Activated CD4-positive, alpha-beta memory T cell treated with anti-CD3 and anti-CD28 coated beads, Interleukin-2, amount 10 ng/mL, durations not matched to agents 7 days and 5 days (primary cell): Measurements from ENCODE around the gene AHI1. TPM values are rescaled to one million over a fixed set of nuclear protein-coding genes. Genes with fewer than 3 reads are reported as not detected.
"Not testable (repeated sequence)": the region's sequence is repeated elsewhere in the genome, so short reads cannot be mapped to it uniquely, and the experiment has no call there.

Experiments used
- CTCF ChIA-PET: fragments of 350-600 bp; sonication (Branson Sonifier 250); formaldehyde crosslinking; loops from one replicate; lab custom pipeline; 2021; ENCODE audit warnings: antibody characterized with exemption, inconsistent platforms; lab: Charles Lee
- POLR2A ChIA-PET: fragments of 350-600 bp; sonication (Branson Sonifier 250); formaldehyde crosslinking; loops from one replicate; lab custom pipeline; 2021; ENCODE audit warnings: antibody characterized with exemption; lab: Charles Lee
- DNase-seq: peaks from one replicate; pipeline ENCODE4 v3.0.0-alpha.2; 2020
- H3K27ac Mint-ChIP-seq: one replicate; pipeline ENCODE4 v1.8.0; 2021; ENCODE audit warnings: mild to moderate bottlenecking, mixed read lengths
- H3K27me3 Mint-ChIP-seq: one replicate; pipeline ENCODE4 v1.8.0; 2021; ENCODE audit warnings: mixed read lengths
- H3K36me3 Mint-ChIP-seq: one replicate; pipeline ENCODE4 v1.8.0; 2021; ENCODE audit warnings: low read depth, mixed read lengths
- H3K4me1 Mint-ChIP-seq: one replicate; pipeline ENCODE4 v1.8.0; 2021; ENCODE audit warnings: mixed read lengths
- H3K4me3 Mint-ChIP-seq: one replicate; pipeline ENCODE4 v1.8.0; 2021; ENCODE audit warnings: mild to moderate bottlenecking, mixed read lengths
- H3K9me3 Mint-ChIP-seq: one replicate; pipeline ENCODE4 v1.8.0; 2021; ENCODE audit warnings: mixed read lengths
- total RNA-seq, 2 experiments: library from RNA; stranded (reverse); gene quantifications; one replicate each; pipeline ENCODE4 v1.2.3, GENCODE V29; 2021

Gene AHI1
- total RNA-seq, 2 experiments from 2014 or later, result 18.5 to 21.5 TPM

DNA sequence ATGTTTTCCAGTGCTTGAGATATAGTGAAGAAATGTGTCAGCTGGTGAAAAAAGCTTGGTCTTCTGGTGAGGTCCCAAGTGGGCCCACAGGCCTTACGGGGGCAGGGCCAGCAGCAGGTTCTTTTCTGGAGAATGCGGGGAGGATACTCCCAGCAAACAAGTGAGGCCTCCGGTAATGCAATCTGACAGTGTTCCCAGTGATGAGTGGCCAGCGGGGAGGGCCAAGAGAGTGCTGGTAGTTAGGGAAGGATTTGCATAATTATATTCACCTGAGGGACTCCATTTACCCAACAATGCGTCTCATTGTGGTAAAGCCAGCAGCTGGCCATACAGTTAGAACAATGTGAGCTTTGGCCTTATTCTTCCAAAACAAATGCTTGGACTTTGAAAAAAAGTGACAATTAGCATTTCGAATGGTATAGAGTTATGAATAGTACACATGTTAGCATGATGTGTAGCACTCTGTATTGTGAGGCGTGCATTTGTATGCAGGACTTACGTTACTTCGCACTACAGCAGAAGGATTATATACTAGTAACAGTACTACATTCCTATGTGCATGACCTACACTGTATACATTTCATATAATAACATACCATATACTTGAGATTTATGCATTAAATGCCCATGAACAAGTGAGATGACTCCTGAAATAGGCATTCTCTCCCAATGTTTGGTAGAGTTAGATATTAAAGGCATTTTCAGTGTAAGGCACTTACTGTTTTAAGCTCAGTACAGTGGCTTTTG lies 246.6 kb downstream of the AHI1 start:
- no peak for DNase-seq
- POLR2A ChIA-PET, result no interaction called here
- Mint-ChIP-seq H3K4me3 (no peak overlapping the region), H3K36me3 (no peaks in the 10 kb centered on the region), H3K27ac (no peak overlapping the region), H3K4me1 (peaks cover 2% of the 10 kb centered on the region), H3K27me3 (no peaks in the 10 kb centered on the region), H3K9me3 (no peaks in the 10 kb centered on the region)
- CTCF ChIA-PET, result no interaction called here

DNA sequence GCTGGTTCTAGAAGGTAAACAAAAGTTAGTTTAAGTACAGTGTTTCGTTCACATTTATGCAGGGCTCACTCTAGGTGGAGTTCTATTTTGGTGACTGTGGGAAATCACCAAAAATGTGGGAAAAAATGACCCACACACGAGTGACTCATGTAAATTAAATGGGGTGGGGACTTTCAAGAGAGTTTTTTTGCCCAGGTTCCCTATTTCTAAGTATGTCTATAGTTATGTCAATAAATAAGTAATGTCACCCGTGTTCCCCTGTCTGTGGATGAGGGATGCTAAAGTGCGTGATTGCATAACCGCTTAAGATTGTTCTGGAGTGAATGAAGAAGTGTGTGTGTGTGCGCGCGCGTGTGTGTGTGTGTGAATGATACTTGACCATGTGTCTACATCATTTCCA lies 247.3 kb downstream of the AHI1 start:
- CTCF ChIA-PET, result no interaction called here
- Mint-ChIP-seq H3K27me3 (no peaks in the 10 kb centered on the region), H3K4me3 (no peak overlapping the region), H3K27ac (no peak overlapping the region), H3K9me3 (no peaks in the 10 kb centered on the region), H3K36me3 (no peaks in the 10 kb centered on the region), H3K4me1 (peaks cover 2% of the 10 kb centered on the region)
- POLR2A ChIA-PET, result no interaction called here
- DNase-seq, result no peak

- DNase-seq, CTCF ChIA-PET, H3K27me3 Mint-ChIP-seq, H3K27ac Mint-ChIP-seq, H3K36me3 Mint-ChIP-seq, H3K9me3 Mint-ChIP-seq, H3K4me1 Mint-ChIP-seq, POLR2A ChIA-PET, H3K4me3 Mint-ChIP-seq: not testable (repeated sequence)
These were observed 251.0 kb downstream of the AHI1 start for GRCh38 chr6:135246412-135247012.

GRCh38 chr6:135244805-135245204 lies 252.7 kb downstream of the AHI1 start:
- Mint-ChIP-seq H3K9me3 (no peaks in the 10 kb centered on the region), H3K4me1 (no peaks in the 10 kb centered on the region), H3K4me3 (no peak overlapping the region), H3K36me3 (no peaks in the 10 kb centered on the region), H3K27me3 (no peaks in the 10 kb centered on the region), H3K27ac (no peak overlapping the region)
- DNase-seq, result no peak
- POLR2A ChIA-PET, result no interaction called here
- CTCF ChIA-PET, result no interaction called here

DNA sequence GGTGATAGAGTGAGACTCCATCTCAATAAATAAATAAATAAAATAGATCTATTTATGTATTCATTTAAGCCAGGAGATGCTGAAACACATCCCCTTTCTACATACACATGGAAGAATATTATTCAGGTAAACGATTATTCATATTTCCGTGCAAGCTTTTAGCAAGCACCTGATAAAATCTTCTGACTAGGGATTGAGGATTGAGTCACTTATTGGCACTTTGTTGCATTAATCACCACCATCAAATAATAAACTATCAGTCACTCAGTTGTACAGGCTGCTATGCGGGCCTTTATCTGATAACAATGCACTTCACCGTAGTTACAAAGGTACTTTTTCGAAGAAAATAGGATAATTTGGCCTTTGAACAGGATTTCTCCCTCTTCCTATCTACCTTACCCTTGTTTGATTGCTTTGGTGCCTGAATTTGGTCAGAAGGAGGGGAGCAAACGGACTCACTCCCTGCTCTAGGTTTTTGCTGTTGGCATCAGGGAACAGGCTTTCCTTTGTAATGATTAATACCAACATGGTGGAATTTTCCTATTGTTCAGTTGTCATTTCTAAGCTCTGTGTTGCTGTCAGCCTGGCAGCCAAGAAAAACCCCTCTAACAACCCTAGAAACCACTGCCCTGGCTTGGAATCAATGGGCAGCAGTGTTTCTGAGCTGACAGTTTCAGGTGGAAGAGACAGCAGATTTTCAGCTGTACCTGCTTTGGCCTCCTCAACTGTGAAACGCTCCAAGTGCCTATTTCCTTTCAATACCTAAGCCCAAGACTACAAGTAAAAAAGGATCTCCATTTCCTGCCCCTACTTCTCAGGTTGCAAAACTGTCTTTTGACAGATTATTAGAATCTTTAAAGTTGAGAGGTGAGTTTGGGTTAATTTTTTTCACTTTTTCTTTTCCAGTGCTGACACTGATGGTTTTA lies 253.4 kb downstream of the AHI1 start:
- Mint-ChIP-seq H3K27ac (no peak overlapping the region), H3K27me3 (no peaks in the 10 kb centered on the region), H3K4me3 (no peak overlapping the region), H3K4me1 (no peaks in the 10 kb centered on the region), H3K9me3 (no peaks in the 10 kb centered on the region), H3K36me3 (no peaks in the 10 kb centered on the region)
- ChIA-PET POLR2A (interaction anchor here (1.0 kb wide), 1 partner anchor 1143 kb away, joined by 3 read pairs; no protein-coding TSS in a partner anchor), CTCF (interaction anchor here (0.5 to 1.2 kb wide), 2 partner anchors 8 to 179 kb away, joined by 3 to 6 read pairs; no protein-coding TSS in a partner anchor)
- no peak for DNase-seq

- H3K4me3 Mint-ChIP-seq, result no peak overlapping the region
- no peaks in the 10 kb centered on the region for H3K9me3 Mint-ChIP-seq
- H3K36me3 Mint-ChIP-seq, result no peaks in the 10 kb centered on the region
- no peak overlapping the region for H3K27ac Mint-ChIP-seq
- DNase-seq, result no peak
- H3K4me1 Mint-ChIP-seq, result peaks cover 11% of the 10 kb centered on the region
- no peaks in the 10 kb centered on the region for H3K27me3 Mint-ChIP-seq
- ChIA-PET CTCF (interaction anchor here (0.6 kb wide), 1 partner anchor 237 kb away, joined by 3 read pairs; no protein-coding TSS in a partner anchor), POLR2A (no interaction called here)
These were observed 256.8 kb downstream of the AHI1 start for GRCh38 chr6:135240711-135241110.

- no peak overlapping the region for H3K4me3 Mint-ChIP-seq
- no peaks in the 10 kb centered on the region for H3K9me3 Mint-ChIP-seq
- peaks cover 36% of the 10 kb centered on the region for H3K4me1 Mint-ChIP-seq
- H3K27ac Mint-ChIP-seq, result no peak overlapping the region
- no peaks in the 10 kb centered on the region for H3K36me3 Mint-ChIP-seq
- CTCF ChIA-PET, result interaction anchor here (0.7 kb wide), 1 partner anchor 7 kb away, joined by 6 read pairs; no protein-coding TSS in a partner anchor
- no peaks in the 10 kb centered on the region for H3K27me3 Mint-ChIP-seq
- no peak for DNase-seq
- POLR2A ChIA-PET, result no interaction called here
These were observed 260.8 kb downstream of the AHI1 start for GRCh38 chr6:135236732-135237131.

GRCh38 chr6:135236319-135236718 lies 261.2 kb downstream of the AHI1 start:
- no peaks in the 10 kb centered on the region for H3K36me3 Mint-ChIP-seq
- no peaks in the 10 kb centered on the region for H3K9me3 Mint-ChIP-seq
- DNase-seq, result no peak
- no peak overlapping the region for H3K27ac Mint-ChIP-seq
- POLR2A ChIA-PET, result no interaction called here
- H3K4me1 Mint-ChIP-seq, result peaks cover 41% of the 10 kb centered on the region
- H3K4me3 Mint-ChIP-seq, result no peak overlapping the region
- H3K27me3 Mint-ChIP-seq, result no peaks in the 10 kb centered on the region
- CTCF ChIA-PET, result interaction anchor here (0.7 kb wide), 1 partner anchor 8 kb away, joined by 6 read pairs; no protein-coding TSS in a partner anchor

- Mint-ChIP-seq H3K9me3 (no peaks in the 10 kb centered on the region), H3K27ac (no peak overlapping the region), H3K36me3 (no peaks in the 10 kb centered on the region), H3K27me3 (no peaks in the 10 kb centered on the region), H3K4me1 (peaks cover 47% of the 10 kb centered on the region), H3K4me3 (no peak overlapping the region)
- no peak for DNase-seq
- ChIA-PET POLR2A (no interaction called here), CTCF (no interaction called here)
These were observed 261.8 kb downstream of the AHI1 start for GRCh38 chr6:135235716-135236115.

DNA sequence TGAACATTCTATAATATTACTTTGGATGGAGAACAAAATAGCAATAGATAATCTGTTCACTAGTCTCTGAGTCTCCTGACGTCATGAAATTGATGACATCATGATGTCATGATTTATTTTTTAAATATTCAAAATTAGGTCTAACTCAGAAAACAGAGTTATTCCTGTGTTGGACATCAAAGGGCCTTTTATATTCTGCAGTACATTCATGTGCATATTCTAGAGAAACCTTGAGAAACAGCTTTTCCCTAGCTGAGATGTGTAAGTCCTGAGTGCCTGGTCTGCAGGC lies 263.1 kb downstream of the AHI1 start:
- Mint-ChIP-seq H3K36me3 (no peaks in the 10 kb centered on the region), H3K27me3 (no peaks in the 10 kb centered on the region), H3K27ac (no peak overlapping the region), H3K4me1 (peaks cover 51% of the 10 kb centered on the region), H3K4me3 (no peak overlapping the region), H3K9me3 (no peaks in the 10 kb centered on the region)
- POLR2A ChIA-PET, result no interaction called here
- CTCF ChIA-PET, result no interaction called here
- DNase-seq, result no peak

- Mint-ChIP-seq H3K9me3 (no peaks in the 10 kb centered on the region), H3K36me3 (no peaks in the 10 kb centered on the region), H3K27ac (peak overlapping the region; percentile 5), H3K4me3 (no peak overlapping the region), H3K27me3 (no peaks in the 10 kb centered on the region), H3K4me1 (peaks cover 54% of the 10 kb centered on the region)
- ChIA-PET POLR2A (no interaction called here), CTCF (no interaction called here)
- DNase-seq, result no peak
These were observed 263.7 kb downstream of the AHI1 start for GRCh38 chr6:135233686-135234491.
